Caco-2 (cell line): ENCODE results near the gene HOXB8. TPM values are rescaled to one million over a fixed set of nuclear protein-coding genes. Genes with fewer than 3 reads are reported as not detected.
A peak's percentile ranks its signal among the peaks of the same experiment; 100 is the strongest.

Experiments used
- BruUV-seq: library from RNA; stranded (reverse); fragments of 400-500 nt; replicated peaks from 2 replicates; lab custom pipeline; 2021; lab: Mats Ljungman, UMichigan
- CTCF ChIA-PET: fragments of 300-600 bp; sonication (Branson Sonifier 250); formaldehyde crosslinking; loops from one replicate; lab custom pipeline; 2022; ENCODE audit warnings: antibody characterized with exemption; lab: Charles Lee
- POLR2A ChIA-PET: fragments of 300-600 bp; sonication (Branson Sonifier 250); formaldehyde crosslinking; loops from one replicate; lab custom pipeline; 2022; ENCODE audit warnings: antibody characterized with exemption; lab: Charles Lee
- DNase-seq, 2 experiments: peaks; one replicate each; pipeline versions ENCODE4 v3.0.0 to v3.0.0-alpha.2; 2020 to 2022
- H3K27me3 ChIP-seq: replicated peaks from 2 replicates; pipeline ENCODE4 v1.6.0; 2011; ENCODE audit warnings: low read length; ENCODE audit not compliant: control insufficient read depth, insufficient read depth
- H3K36me3 ChIP-seq: 2 replicates; pipeline ENCODE4 v1.5.1; 2011; ENCODE audit warnings: low read length; ENCODE audit not compliant: control insufficient read depth, insufficient read depth
- H3K4me1 ChIP-seq: fragments of 250-450 bp; sonication (Bioruptor Pico); 2 replicates; pipeline ENCODE4 v1.5.1; 2020; ENCODE audit warnings: mild to moderate bottlenecking
- H3K4me3 ChIP-seq: 2 replicates; pipeline ENCODE4 v1.5.1; 2011; ENCODE audit warnings: low read depth, mild to moderate bottlenecking, control low read depth, low read length
- H3K9me3 ChIP-seq: fragments of 250-450 bp; sonication (Bioruptor Pico); 2 replicates; pipeline ENCODE4 v1.5.1; 2020; ENCODE audit warnings: mild to moderate bottlenecking, moderate library complexity
- H3K27ac Mint-ChIP-seq: one replicate; pipeline ENCODE4 v1.8.0; 2022; ENCODE audit warnings: mixed read lengths; ENCODE audit not compliant: unreplicated experiment
- H3K27me3 Mint-ChIP-seq: one replicate; pipeline ENCODE4 v1.8.0; 2022; ENCODE audit warnings: mixed read lengths; ENCODE audit not compliant: insufficient read depth, unreplicated experiment
- H3K36me3 Mint-ChIP-seq: one replicate; pipeline ENCODE4 v1.8.0; 2022; ENCODE audit warnings: mild to moderate bottlenecking, mixed read lengths; ENCODE audit not compliant: insufficient read depth, unreplicated experiment
- H3K4me1 Mint-ChIP-seq: one replicate; pipeline ENCODE4 v1.8.0; 2022; ENCODE audit warnings: low read depth, mixed read lengths; ENCODE audit not compliant: unreplicated experiment
- H3K4me3 Mint-ChIP-seq: one replicate; pipeline ENCODE4 v1.8.0; 2022; ENCODE audit warnings: mild to moderate bottlenecking, moderate library complexity, mixed read lengths; ENCODE audit not compliant: unreplicated experiment
- H3K9me3 Mint-ChIP-seq: one replicate; pipeline ENCODE4 v1.8.0; 2022; ENCODE audit warnings: mixed read lengths; ENCODE audit not compliant: unreplicated experiment
- CTCF ChIP-seq, 2 experiments: fragments of 200-600 bp in 1 of 2; IDR thresholded peaks; 1 replicate in 1 of 2; 2 replicates in 1 of 2; pipeline versions ENCODE4 v1.5.1 to v1.8.0; 2011 to 2022; ENCODE audit warnings: antibody characterized with exemption in 1 of 2, control low read depth in 1 of 2, inconsistent platforms in 1 of 2, low read depth in 1 of 2, low read length in 1 of 2, mild to moderate bottlenecking in 1 of 2, moderate library complexity in 1 of 2; ENCODE audit not compliant: insufficient read depth in 1 of 2, severe bottlenecking in 1 of 2, unreplicated experiment in 1 of 2
- intact Hi-C: fragments of 100-400 bp; cut with micrococcal nuclease; formaldehyde crosslinking; loops from one replicate; pipeline ENCODE4 v1.10.0; 2022; ENCODE audit not compliant: unreplicated experiment
- total RNA-seq: library from RNA; stranded (reverse); gene quantifications from 2 replicates; pipeline ENCODE4 v1.2.3, GENCODE V29; 2022

The HOXB8 gene
- total RNA-seq, 1 experiment from 2014 or later = 1.2 TPM

GRCh38 chr17:48624544-48625494 lies 9.7 kb upstream of the HOXB8 start:
- H3K36me3 Mint-ChIP-seq = no peaks in the 10 kb centered on the region
- peaks cover 7% of the 10 kb centered on the region for H3K4me1 Mint-ChIP-seq
- peaks cover 57% of the 10 kb centered on the region for H3K27me3 Mint-ChIP-seq
- peak overlapping the region; percentile 85 for H3K4me3 Mint-ChIP-seq
- Histone ChIP-seq H3K4me3 (peak overlapping the region; percentile 57), H3K9me3 (no peaks in the 10 kb centered on the region), H3K27me3 (peaks cover 33% of the 10 kb centered on the region), H3K36me3 (no peaks in the 10 kb centered on the region), H3K4me1 (peaks cover 11% of the 10 kb centered on the region)
- intact Hi-C loops = no loop called here
- TSS peak; percentile 36 for BruUV-seq
- TF ChIP-seq CTCF (IDR thresholded peaks at IDR 0.05; ENCODE audit: insufficient read depth in 1 of 2, low read depth in 1 of 2, low read length in 1 of 2, severe bottlenecking in 1 of 2, unreplicated experiment in 1 of 2) = no peak
- H3K27ac Mint-ChIP-seq = no peak overlapping the region
- no peaks in the 10 kb centered on the region for H3K9me3 Mint-ChIP-seq
- CTCF ChIA-PET = interaction anchor here (0.5 to 2.3 kb wide), 15 partner anchors 9 to 528 kb away, joined by 3 to 10 read pairs (median 5); partner anchors contain the start of gene PRAC2
- POLR2A ChIA-PET = interaction anchor here (0.6 to 1.4 kb wide), 5 partner anchors 11 to 268 kb away, joined by 4 to 10 read pairs (median 5); partner anchors contain the start of genes ATP5MC1 and HOXB7
- peak in 1 of 2 experiments; percentile 74 for DNase-seq

DNA sequence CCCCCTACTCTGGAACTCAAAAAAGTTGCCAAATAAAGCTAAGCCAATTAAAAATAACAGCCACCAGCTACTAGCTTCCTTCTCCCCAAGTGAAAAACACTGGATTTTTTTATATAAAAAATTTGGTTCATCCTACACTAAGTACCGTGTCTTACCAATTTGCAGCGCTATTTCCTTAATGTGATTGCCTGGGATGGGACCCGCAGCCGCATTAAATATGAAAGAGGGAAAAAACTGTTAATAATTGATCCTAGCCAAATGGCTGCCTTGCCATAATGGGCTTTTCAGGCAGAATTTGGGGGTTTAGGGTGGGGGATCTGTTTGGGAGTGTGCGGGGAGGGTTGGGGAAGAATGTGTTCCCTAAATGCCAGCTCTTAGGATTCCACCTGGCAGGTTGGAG lies 9.0 kb upstream of the HOXB8 start:
- H3K27me3 ChIP-seq = peaks cover 33% of the 10 kb centered on the region
- intact Hi-C loops = no loop called here
- ChIA-PET CTCF (interaction anchor here (1.6 kb wide), 1 partner anchor 316 kb away, joined by 4 read pairs; no protein-coding TSS in a partner anchor), POLR2A (no interaction called here)
- H3K9me3 Mint-ChIP-seq = no peaks in the 10 kb centered on the region
- H3K4me3 ChIP-seq = no peak overlapping the region
- no peak for TF ChIP-seq CTCF (IDR thresholded peaks at IDR 0.05; ENCODE audit: insufficient read depth in 1 of 2, low read depth in 1 of 2, low read length in 1 of 2, severe bottlenecking in 1 of 2, unreplicated experiment in 1 of 2)
- peaks cover 60% of the 10 kb centered on the region for H3K27me3 Mint-ChIP-seq
- H3K36me3 Mint-ChIP-seq = no peaks in the 10 kb centered on the region
- H3K4me1 ChIP-seq = peaks cover 11% of the 10 kb centered on the region
- H3K4me1 Mint-ChIP-seq = peaks cover 13% of the 10 kb centered on the region
- no peak for DNase-seq
- H3K27ac Mint-ChIP-seq = no peak overlapping the region
- no peaks in the 10 kb centered on the region for H3K9me3 ChIP-seq
- H3K4me3 Mint-ChIP-seq = peak overlapping the region; percentile 85
- no TSS peak for BruUV-seq
- no peaks in the 10 kb centered on the region for H3K36me3 ChIP-seq

DNA sequence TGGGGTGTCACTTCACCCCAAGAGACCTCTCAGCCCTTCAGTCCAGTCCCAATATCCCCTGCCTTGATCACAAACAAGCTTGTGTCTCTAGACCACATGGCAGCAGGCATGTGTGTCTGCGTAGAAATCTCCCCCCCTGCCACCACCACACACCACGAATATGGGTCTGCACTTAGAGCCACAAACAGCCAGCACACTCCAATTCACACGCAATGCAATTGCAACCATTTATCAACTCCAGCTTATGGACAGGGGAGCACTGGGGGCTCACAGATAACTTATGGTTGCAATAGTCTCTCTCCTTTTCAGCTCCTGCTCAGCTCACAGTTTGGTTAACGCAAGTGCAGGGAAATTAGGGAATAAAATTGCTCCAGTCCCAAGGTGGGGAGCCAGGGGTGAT lies 8.5 kb upstream of the HOXB8 start:
- CTCF ChIA-PET = interaction anchor here (0.8 to 1.6 kb wide), 3 partner anchors 255 to 316 kb away, joined by 3 to 4 read pairs (median 3); no protein-coding TSS in a partner anchor
- intact Hi-C loops = no loop called here
- no peaks in the 10 kb centered on the region for H3K9me3 Mint-ChIP-seq
- no peak overlapping the region for H3K27ac Mint-ChIP-seq
- H3K36me3 Mint-ChIP-seq = peaks cover 4% of the 10 kb centered on the region
- BruUV-seq = no TSS peak
- TF ChIP-seq CTCF (IDR thresholded peaks at IDR 0.05; ENCODE audit: insufficient read depth in 1 of 2, low read depth in 1 of 2, low read length in 1 of 2, severe bottlenecking in 1 of 2, unreplicated experiment in 1 of 2) = no peak
- H3K4me1 Mint-ChIP-seq = peaks cover 17% of the 10 kb centered on the region
- H3K4me3 Mint-ChIP-seq = no peak overlapping the region
- peaks cover 11% of the 10 kb centered on the region for H3K4me1 ChIP-seq
- DNase-seq = no peak
- H3K9me3 ChIP-seq = no peaks in the 10 kb centered on the region
- H3K27me3 ChIP-seq = peaks cover 34% of the 10 kb centered on the region
- peaks cover 63% of the 10 kb centered on the region for H3K27me3 Mint-ChIP-seq
- no peaks in the 10 kb centered on the region for H3K36me3 ChIP-seq
- no peak overlapping the region for H3K4me3 ChIP-seq
- POLR2A ChIA-PET = no interaction called here
